Measurements from ENCODE around the gene B4GALNT4.
"Not testable (repeated sequence)": the region's sequence is repeated elsewhere in the genome, so short reads cannot be mapped to it uniquely, and the experiment has no call there.

Gene B4GALNT4

DNA sequence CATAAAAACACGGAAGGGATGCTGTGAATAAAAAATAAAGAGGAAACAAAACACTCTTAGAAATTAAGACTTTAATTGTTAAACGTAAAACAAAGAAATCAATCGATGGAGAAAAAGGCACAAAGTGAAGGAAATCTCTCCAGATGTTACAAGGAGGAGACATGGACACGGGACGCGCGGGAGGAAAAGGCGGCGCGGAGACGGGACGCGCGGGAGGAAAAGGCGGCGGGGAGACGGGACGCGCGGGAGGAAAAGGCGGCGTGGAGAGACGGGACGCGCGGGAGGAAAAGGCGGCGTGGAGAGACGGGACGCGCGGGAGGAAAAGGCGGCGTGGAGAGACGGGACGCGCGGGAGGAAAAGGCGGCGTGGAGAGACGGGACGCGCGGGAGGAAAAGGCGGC is 55.5 kb downstream of the B4GALNT4 start:
- DNase-seq, result not testable (repeated sequence)

DNA sequence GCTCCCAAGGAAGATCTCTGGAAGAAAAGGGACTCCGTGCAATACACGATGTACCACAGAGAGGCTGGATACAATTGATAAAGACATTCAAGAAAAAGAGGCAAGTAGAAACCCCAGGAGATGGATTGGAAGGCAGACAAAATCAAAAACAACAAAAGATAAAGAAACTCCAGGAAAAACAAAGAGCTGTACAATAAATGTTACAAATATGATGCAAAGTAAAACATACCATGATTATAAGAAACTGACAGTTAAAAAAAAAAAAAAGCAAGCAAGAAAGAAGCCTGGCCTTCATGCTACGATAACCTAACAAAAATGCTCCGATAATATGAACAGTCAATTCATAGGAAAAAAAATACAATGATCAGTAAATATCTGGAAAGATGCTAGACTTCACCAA is 56.0 kb downstream of the B4GALNT4 start:
- DNase-seq, result no peak

- DNase-seq, result no peak
These were observed 57.6 kb downstream of the B4GALNT4 start for GRCh38 chr11:426851-427250.

DNA sequence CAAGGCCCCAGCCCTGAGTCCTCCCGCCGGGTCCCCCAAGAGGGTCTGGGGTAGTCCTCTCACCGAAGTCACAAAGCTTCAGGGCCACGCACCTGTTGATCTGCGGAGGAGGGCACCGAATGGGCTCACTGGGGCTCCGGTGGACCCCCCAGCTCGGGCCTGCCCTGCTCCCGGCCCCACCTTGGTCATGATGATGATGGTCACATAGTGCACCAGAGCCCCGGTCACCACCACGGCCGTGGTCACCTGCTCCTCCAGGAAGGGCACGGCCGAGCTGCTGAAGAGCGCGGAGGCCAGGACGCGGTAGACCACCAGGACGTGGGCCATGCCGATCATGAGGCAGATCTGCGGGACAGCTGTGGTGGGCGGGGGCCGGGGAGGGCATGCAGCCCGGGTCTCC is 59.0 kb downstream of the B4GALNT4 start:
- DNase-seq, result no peak

GRCh38 chr11:429391-429790 is 60.1 kb downstream of the B4GALNT4 start:
- no peak for DNase-seq

DNA sequence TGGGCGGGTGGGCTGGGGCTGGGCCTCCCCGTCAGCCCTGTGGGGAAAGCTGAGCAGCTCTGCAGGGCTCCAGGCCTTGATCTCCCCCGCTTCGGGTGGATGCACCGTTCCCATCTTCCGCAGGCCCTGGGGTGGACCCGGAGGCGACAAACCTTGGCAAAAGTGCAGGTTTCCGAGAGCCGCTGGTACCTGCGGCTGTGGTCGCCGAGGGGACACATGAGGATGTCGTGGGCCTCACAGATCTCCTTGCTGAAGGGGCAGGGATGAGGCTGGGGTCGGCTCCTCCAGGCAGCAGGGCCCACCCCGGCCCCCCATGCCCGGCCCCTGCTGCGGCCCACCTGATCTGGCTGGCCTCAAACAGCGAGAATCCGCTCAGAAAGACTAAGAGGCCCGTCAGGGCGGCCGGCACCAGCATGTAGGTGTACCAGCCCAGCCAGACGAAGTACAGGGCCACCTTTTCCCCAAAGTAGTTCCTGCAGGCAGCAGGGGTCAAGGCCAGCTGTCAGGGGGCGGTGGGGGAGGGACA is 60.7 kb downstream of the B4GALNT4 start:
- no peak for DNase-seq
